ENCODE data around the gene ABHD16A.

ABHD16A gene

GRCh38 chr6:31736768-31737314 lies 33.7 kb upstream of the ABHD16A start:
- Histone ChIP-seq H3K36me3 (replicated peaks) (peaks cover 40% of the 10 kb centered on the region), H3K4me1 (peaks cover 42% of the 10 kb centered on the region), H3K27me3 (ENCODE audit: low read depth) (no peaks in the 10 kb centered on the region), H3K4me3 (peak overlapping the region; percentile 62), H3K9me3 (no peaks in the 10 kb centered on the region)
- DNase-seq (ENCODE audit: low spot score in 2 of 2): no peak
- in situ Hi-C loops (cut with MboI; ENCODE audit: low sequenced_read_pairs): loop anchor here (5.0 kb wide), 1 partner anchor 95 kb away; no protein-coding TSS in a partner anchor

GRCh38 chr6:31736021-31736767 lies 33.1 kb upstream of the ABHD16A start, which contains the start of gene CLIC1:
Gene CLIC1 (minus strand): TSS chr6:31736530. CDS start chr6:31736300, 230 bp downstream.
- in situ Hi-C loops (cut with MboI; ENCODE audit: low sequenced_read_pairs): loop anchor here (5.0 kb wide), 1 partner anchor 96 kb away; no protein-coding TSS in a partner anchor
- Histone ChIP-seq H3K4me3 (peak within 1 kb of the TSS; percentile 62), H3K9me3 (no peaks in the 10 kb centered on the region), H3K36me3 (replicated peaks) (peaks cover 40% of the 10 kb centered on the region), H3K27me3 (ENCODE audit: low read depth) (no peaks in the 10 kb centered on the region), H3K4me1 (peaks cover 42% of the 10 kb centered on the region)
- DNase-seq (ENCODE audit: low spot score in 2 of 2): peak; percentile 82 to 90

GRCh38 chr6:31734821-31735406 lies 31.8 kb upstream of the ABHD16A start:
- Histone ChIP-seq H3K36me3 (replicated peaks) (peaks cover 44% of the 10 kb centered on the region), H3K27me3 (ENCODE audit: low read depth) (no peaks in the 10 kb centered on the region), H3K9me3 (no peaks in the 10 kb centered on the region), H3K4me3 (peak overlapping the region; percentile 62), H3K4me1 (peaks cover 42% of the 10 kb centered on the region)
- DNase-seq (ENCODE audit: low spot score in 2 of 2): peak in 1 of 2 experiments; percentile 60
- in situ Hi-C loops (cut with MboI; ENCODE audit: low sequenced_read_pairs): loop anchor here (5.0 kb wide), 1 partner anchor 97 kb away; no protein-coding TSS in a partner anchor

GRCh38 chr6:31734247-31734820 lies 31.2 kb upstream of the ABHD16A start:
- Histone ChIP-seq H3K9me3 (no peaks in the 10 kb centered on the region), H3K4me3 (peak overlapping the region; percentile 62), H3K36me3 (replicated peaks) (peaks cover 44% of the 10 kb centered on the region), H3K4me1 (peaks cover 40% of the 10 kb centered on the region), H3K27me3 (ENCODE audit: low read depth) (no peaks in the 10 kb centered on the region)
- DNase-seq (ENCODE audit: low spot score in 2 of 2): no peak
- in situ Hi-C loops (cut with MboI; ENCODE audit: low sequenced_read_pairs): no loop called here

- H3K36me3 ChIP-seq (replicated peaks): peaks cover 44% of the 10 kb centered on the region
- no peak for DNase-seq (ENCODE audit: low spot score in 2 of 2)
- H3K27me3 ChIP-seq (ENCODE audit: low read depth): no peaks in the 10 kb centered on the region
- H3K4me1 ChIP-seq: peaks cover 34% of the 10 kb centered on the region
- H3K9me3 ChIP-seq: no peaks in the 10 kb centered on the region
- no peak overlapping the region for H3K4me3 ChIP-seq
- in situ Hi-C loops (cut with MboI; ENCODE audit: low sequenced_read_pairs): no loop called here
Measured at GRCh38 chr6:31733734-31734133, 30.6 kb upstream of the ABHD16A start.

- H3K27me3 ChIP-seq (ENCODE audit: low read depth): no peaks in the 10 kb centered on the region
- peaks cover 44% of the 10 kb centered on the region for H3K36me3 ChIP-seq (replicated peaks)
- no peaks in the 10 kb centered on the region for H3K9me3 ChIP-seq
- in situ Hi-C loops (cut with MboI; ENCODE audit: low sequenced_read_pairs): no loop called here
- no peak overlapping the region for H3K4me3 ChIP-seq
- no peak for DNase-seq (ENCODE audit: low spot score in 2 of 2)
- peaks cover 18% of the 10 kb centered on the region for H3K4me1 ChIP-seq
Measured at GRCh38 chr6:31732029-31732428, 28.9 kb upstream of the ABHD16A start.

GRCh38 chr6:31730631-31731086 lies 27.5 kb upstream of the ABHD16A start:
- Histone ChIP-seq H3K9me3 (no peaks in the 10 kb centered on the region), H3K4me1 (peaks cover 12% of the 10 kb centered on the region; the same call in 1 of the 2 replicates), H3K36me3 (replicated peaks) (peaks cover 44% of the 10 kb centered on the region), H3K27me3 (ENCODE audit: low read depth) (no peaks in the 10 kb centered on the region), H3K4me3 (no peak overlapping the region; the same call in 1 of the 2 replicates)
- DNase-seq (ENCODE audit: low spot score in 2 of 2): no peak
- in situ Hi-C loops (cut with MboI; ENCODE audit: low sequenced_read_pairs): no loop called here

GRCh38 chr6:31729979-31730630 lies 27.0 kb upstream of the ABHD16A start:
- no peaks in the 10 kb centered on the region for H3K27me3 ChIP-seq (ENCODE audit: low read depth)
- in situ Hi-C loops (cut with MboI; ENCODE audit: low sequenced_read_pairs): no loop called here
- peak; percentile 74 to 92 for DNase-seq (ENCODE audit: low spot score in 2 of 2)
- H3K36me3 ChIP-seq (replicated peaks): peaks cover 44% of the 10 kb centered on the region
- H3K4me3 ChIP-seq: peak overlapping the region; percentile 82
- no peaks in the 10 kb centered on the region for H3K9me3 ChIP-seq
- H3K4me1 ChIP-seq: peaks cover 12% of the 10 kb centered on the region; the same call in 1 of the 2 replicates

GRCh38 chr6:31729515-31729978 lies 26.4 kb upstream of the ABHD16A start:
- H3K27me3 ChIP-seq (ENCODE audit: low read depth): no peaks in the 10 kb centered on the region
- H3K4me3 ChIP-seq: peak overlapping the region; percentile 82
- peaks cover 11% of the 10 kb centered on the region; the same call in 1 of the 2 replicates for H3K4me1 ChIP-seq
- in situ Hi-C loops (cut with MboI; ENCODE audit: low sequenced_read_pairs): no loop called here
- DNase-seq (ENCODE audit: low spot score in 2 of 2): peak; percentile 80 to 96
- H3K9me3 ChIP-seq: no peaks in the 10 kb centered on the region
- peaks cover 41% of the 10 kb centered on the region for H3K36me3 ChIP-seq (replicated peaks)

- Histone ChIP-seq H3K27me3 (ENCODE audit: low read depth) (no peaks in the 10 kb centered on the region), H3K36me3 (replicated peaks) (peaks cover 35% of the 10 kb centered on the region), H3K9me3 (no peaks in the 10 kb centered on the region), H3K4me3 (peak within 1 kb of the TSS; percentile 82), H3K4me1 (peaks cover 5% of the 10 kb centered on the region; the same call in 1 of the 2 replicates)
- in situ Hi-C loops (cut with MboI; ENCODE audit: low sequenced_read_pairs): no loop called here
- no peak for DNase-seq (ENCODE audit: low spot score in 2 of 2)
Measured at GRCh38 chr6:31728767-31729514, 25.8 kb upstream of the ABHD16A start, which contains the start of gene DDAH2. Gene DDAH2 (minus strand): TSS chr6:31729299. CDS start chr6:31729161, 138 bp downstream.

- in situ Hi-C loops (cut with MboI; ENCODE audit: low sequenced_read_pairs): no loop called here
- Histone ChIP-seq H3K4me1 (peaks cover 4% of the 10 kb centered on the region; the same call in 1 of the 2 replicates), H3K4me3 (no peak overlapping the region)
Measured at GRCh38 chr6:31727717-31728671, 24.9 kb upstream of the ABHD16A start.

More at GRCh38 chr6:31727717-31728671, 24.9 kb upstream of the ABHD16A start:
- DNase-seq (ENCODE audit: low spot score in 2 of 2): no peak
- H3K36me3 ChIP-seq (replicated peaks): peaks cover 25% of the 10 kb centered on the region
- H3K27me3 ChIP-seq (ENCODE audit: low read depth): no peaks in the 10 kb centered on the region
- H3K9me3 ChIP-seq: no peaks in the 10 kb centered on the region

Data from HAP-1 (cell line).